Panc1 (cell line): ENCODE data around the gene SSNA1. TPM values are rescaled to one million over a fixed set of nuclear protein-coding genes. Genes with fewer than 3 reads are reported as not detected.

Experiments used
- ATAC-seq: fragments of 200-7000 bp; cut with Tn5 transposase; 2 replicates; pipeline ENCODE4 v1.9.1; 2020; ENCODE audit warnings: mild to moderate bottlenecking, moderate library complexity
- BruUV-seq: library from RNA; stranded (reverse); fragments of 400-500 nt; replicated peaks from 2 replicates; lab custom pipeline; 2021; lab: Mats Ljungman, UMichigan
- CTCF ChIA-PET: fragments of 300-600 bp; sonication (Branson Sonifier 250); formaldehyde crosslinking; loops from one replicate; lab custom pipeline; 2022; ENCODE audit warnings: antibody characterized with exemption; lab: Charles Lee
- POLR2A ChIA-PET: fragments of 300-600 bp; sonication (Branson Sonifier 250); formaldehyde crosslinking; loops from one replicate; lab custom pipeline; 2022; ENCODE audit warnings: antibody characterized with exemption; lab: Charles Lee
- DNase-seq: peaks from one replicate; pipeline ENCODE4 v3.0.0-alpha.2; 2010; ENCODE audit warnings: low read depth, low spot score
- H3K27ac ChIP-seq: 2 replicates; pipeline ENCODE4 v1.5.1; 2011; ENCODE audit warnings: mild to moderate bottlenecking, low read length, inconsistent platforms
- H3K27me3 ChIP-seq: fragments of 200-500 bp; sonication (Bioruptor generic); 2 replicates; pipeline ENCODE4 v1.6.0; 2014; ENCODE audit warnings: low read length, inconsistent platforms; ENCODE audit not compliant: control insufficient read depth, insufficient read depth
- H3K36me3 ChIP-seq: fragments of 200-500 bp; sonication (Bioruptor generic); 2 replicates; pipeline ENCODE4 v1.5.1; 2014; ENCODE audit warnings: inconsistent platforms, mild to moderate bottlenecking, low read length, moderate library complexity; ENCODE audit not compliant: control insufficient read depth, insufficient read depth
- H3K4me1 ChIP-seq: 2 replicates; pipeline ENCODE4 v1.5.1; 2011; ENCODE audit warnings: inconsistent platforms, mild to moderate bottlenecking, low read length, moderate library complexity; ENCODE audit not compliant: control insufficient read depth, insufficient read depth
- H3K4me3 ChIP-seq, 2 experiments: 2 replicates each; pipeline ENCODE4 v1.5.1; 2011 to 2012; ENCODE audit warnings: low read depth in 2 of 2, low read length in 2 of 2, mild to moderate bottlenecking in 2 of 2, inconsistent platforms in 1 of 2, moderate library complexity in 1 of 2
- H3K9me3 ChIP-seq: fragments of 200-500 bp; sonication (Bioruptor generic); 2 replicates; pipeline ENCODE4 v1.5.1; 2014; ENCODE audit warnings: low read depth, mild to moderate bottlenecking, inconsistent platforms, low read length, moderate library complexity; ENCODE audit not compliant: control insufficient read depth, insufficient read depth
- POLR2AphosphoS5 ChIP-seq: IDR thresholded peaks from 2 replicates; pipeline ENCODE4 v1.6.1; 2012; ENCODE audit warnings: mild to moderate bottlenecking, low read depth, low read length, moderate library complexity
- SIN3A ChIP-seq: IDR thresholded peaks from 2 replicates; pipeline ENCODE4 v1.6.1; 2012; ENCODE audit warnings: low read depth, mild to moderate bottlenecking, low read length, moderate library complexity, borderline replicate concordance; ENCODE audit not compliant: insufficient read depth
- TCF7L2 ChIP-seq: IDR thresholded peaks from 2 replicates; pipeline ENCODE4 v1.6.1; 2011; ENCODE audit warnings: mild to moderate bottlenecking, low read depth, low read length, inconsistent platforms
- in situ Hi-C: cut with HindIII; loops from 2 replicates; pipeline ENCODE4 v1.10.0; 2016; ENCODE audit warnings: low sequenced_read_pairs, low pct_unique_long_range_greater_than_20kb
- intact Hi-C: fragments of 100-400 bp; cut with micrococcal nuclease; formaldehyde crosslinking; loops from one replicate; pipeline ENCODE4 v1.10.0; 2022; ENCODE audit not compliant: unreplicated experiment
- total RNA-seq: library from RNA; stranded (reverse); gene quantifications from one replicate; pipeline ENCODE4 v1.2.1, GENCODE V29; 2021; ENCODE audit not compliant: unreplicated experiment
- TF ChIP-seq, protein P1 (sequence below): fragments of 450-650 bp; IDR thresholded peaks from 2 replicates; pipeline ENCODE4 v1.5.1; 2017; ENCODE audit warnings: mild to moderate bottlenecking
- TF ChIP-seq, protein P2 (sequence below), 2 experiments: IDR thresholded peaks; 2 replicates each; pipeline ENCODE4 v1.6.1; 2011 to 2012; ENCODE audit warnings: low read depth in 2 of 2, control low read depth in 1 of 2, low read length in 1 of 2, mild to moderate bottlenecking in 1 of 2, moderate library complexity in 1 of 2; ENCODE audit not compliant: insufficient read depth in 1 of 2

The SSNA1 gene
- total RNA-seq, 1 experiment from 2014 or later = 86.9 TPM

DNA sequence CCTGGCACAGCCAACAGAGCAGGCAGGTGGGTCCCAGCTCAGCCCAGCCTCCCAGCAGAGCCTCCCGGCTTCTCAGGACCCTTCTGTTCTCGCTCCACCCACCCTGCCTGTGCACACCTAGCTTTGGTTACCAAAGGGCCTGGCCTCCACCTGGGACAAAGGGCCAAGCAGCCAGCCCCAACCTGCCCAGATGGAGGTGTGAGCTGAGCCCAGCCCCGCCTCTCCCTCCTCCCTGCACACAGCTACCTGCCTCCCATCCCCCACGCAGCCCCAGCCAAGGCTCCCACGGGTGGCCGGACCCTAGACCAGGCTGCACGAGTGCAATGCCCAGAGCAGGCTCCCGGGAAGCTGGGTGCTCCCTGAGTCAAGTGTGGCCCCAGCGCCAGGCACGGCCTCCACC, 6.4 kb downstream of the SSNA1 start:
- no peak overlapping the region for H3K27ac ChIP-seq
- H3K4me1 ChIP-seq = peaks cover 41% of the 10 kb centered on the region
- DNase-seq = no peak
- BruUV-seq = no TSS peak
- intact Hi-C loops = no loop called here
- POLR2A ChIA-PET = no interaction called here
- H3K4me3 ChIP-seq = no peak overlapping the region
- CTCF ChIA-PET = no interaction called here
- no peaks in the 10 kb centered on the region for H3K9me3 ChIP-seq
- H3K36me3 ChIP-seq = no peaks in the 10 kb centered on the region
- no peak for ATAC-seq
- in situ Hi-C loops = no loop called here
- no peaks in the 10 kb centered on the region for H3K27me3 ChIP-seq
- TF ChIP-seq POLR2AphosphoS5 (no peak), TCF7L2 (no peak), SIN3A (no peak)
- TF ChIP-seq, protein P1, sequence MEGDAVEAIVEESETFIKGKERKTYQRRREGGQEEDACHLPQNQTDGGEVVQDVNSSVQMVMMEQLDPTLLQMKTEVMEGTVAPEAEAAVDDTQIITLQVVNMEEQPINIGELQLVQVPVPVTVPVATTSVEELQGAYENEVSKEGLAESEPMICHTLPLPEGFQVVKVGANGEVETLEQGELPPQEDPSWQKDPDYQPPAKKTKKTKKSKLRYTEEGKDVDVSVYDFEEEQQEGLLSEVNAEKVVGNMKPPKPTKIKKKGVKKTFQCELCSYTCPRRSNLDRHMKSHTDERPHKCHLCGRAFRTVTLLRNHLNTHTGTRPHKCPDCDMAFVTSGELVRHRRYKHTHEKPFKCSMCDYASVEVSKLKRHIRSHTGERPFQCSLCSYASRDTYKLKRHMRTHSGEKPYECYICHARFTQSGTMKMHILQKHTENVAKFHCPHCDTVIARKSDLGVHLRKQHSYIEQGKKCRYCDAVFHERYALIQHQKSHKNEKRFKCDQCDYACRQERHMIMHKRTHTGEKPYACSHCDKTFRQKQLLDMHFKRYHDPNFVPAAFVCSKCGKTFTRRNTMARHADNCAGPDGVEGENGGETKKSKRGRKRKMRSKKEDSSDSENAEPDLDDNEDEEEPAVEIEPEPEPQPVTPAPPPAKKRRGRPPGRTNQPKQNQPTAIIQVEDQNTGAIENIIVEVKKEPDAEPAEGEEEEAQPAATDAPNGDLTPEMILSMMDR = no peak
- TF ChIP-seq, protein P2, sequence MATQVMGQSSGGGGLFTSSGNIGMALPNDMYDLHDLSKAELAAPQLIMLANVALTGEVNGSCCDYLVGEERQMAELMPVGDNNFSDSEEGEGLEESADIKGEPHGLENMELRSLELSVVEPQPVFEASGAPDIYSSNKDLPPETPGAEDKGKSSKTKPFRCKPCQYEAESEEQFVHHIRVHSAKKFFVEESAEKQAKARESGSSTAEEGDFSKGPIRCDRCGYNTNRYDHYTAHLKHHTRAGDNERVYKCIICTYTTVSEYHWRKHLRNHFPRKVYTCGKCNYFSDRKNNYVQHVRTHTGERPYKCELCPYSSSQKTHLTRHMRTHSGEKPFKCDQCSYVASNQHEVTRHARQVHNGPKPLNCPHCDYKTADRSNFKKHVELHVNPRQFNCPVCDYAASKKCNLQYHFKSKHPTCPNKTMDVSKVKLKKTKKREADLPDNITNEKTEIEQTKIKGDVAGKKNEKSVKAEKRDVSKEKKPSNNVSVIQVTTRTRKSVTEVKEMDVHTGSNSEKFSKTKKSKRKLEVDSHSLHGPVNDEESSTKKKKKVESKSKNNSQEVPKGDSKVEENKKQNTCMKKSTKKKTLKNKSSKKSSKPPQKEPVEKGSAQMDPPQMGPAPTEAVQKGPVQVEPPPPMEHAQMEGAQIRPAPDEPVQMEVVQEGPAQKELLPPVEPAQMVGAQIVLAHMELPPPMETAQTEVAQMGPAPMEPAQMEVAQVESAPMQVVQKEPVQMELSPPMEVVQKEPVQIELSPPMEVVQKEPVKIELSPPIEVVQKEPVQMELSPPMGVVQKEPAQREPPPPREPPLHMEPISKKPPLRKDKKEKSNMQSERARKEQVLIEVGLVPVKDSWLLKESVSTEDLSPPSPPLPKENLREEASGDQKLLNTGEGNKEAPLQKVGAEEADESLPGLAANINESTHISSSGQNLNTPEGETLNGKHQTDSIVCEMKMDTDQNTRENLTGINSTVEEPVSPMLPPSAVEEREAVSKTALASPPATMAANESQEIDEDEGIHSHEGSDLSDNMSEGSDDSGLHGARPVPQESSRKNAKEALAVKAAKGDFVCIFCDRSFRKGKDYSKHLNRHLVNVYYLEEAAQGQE (IDR thresholded peaks at IDR 0.05; ENCODE audit: insufficient read depth in 1 of 2, low read depth in 2 of 2, low read length in 1 of 2) = no peak

DNA sequence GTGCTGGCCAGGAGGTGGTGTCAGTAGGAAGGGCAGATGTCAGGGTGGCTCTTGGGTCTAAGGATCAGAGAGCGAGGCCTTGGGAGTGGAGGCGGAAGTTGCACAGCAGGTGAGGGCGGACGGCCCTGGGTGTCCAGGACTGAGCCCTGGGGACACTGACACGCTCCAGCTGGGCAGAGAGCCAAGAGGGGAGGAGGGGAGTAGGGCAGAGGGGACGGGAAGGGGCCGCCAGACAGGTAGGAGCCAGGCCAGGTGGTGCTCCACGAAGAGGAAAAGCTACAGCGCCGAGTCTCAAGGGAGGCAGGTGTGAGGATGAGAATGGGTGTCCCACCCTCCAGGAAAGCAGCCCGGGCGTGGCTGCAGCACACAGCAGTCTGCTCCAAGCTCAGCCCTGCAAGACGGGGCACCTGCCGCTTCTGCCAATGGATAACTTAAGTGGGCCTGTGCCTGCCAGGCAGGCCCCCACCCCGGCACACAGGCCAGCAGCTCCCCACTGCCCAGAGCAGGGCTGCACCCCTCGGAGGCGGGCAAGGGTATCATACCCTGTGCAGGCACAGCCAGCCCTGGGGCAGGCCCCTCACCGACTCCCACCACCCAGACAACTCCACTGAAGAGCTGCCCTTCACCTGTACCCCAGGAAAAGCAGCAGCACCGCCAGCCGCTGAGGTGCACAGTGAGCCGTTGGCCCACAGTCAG, 7.2 kb downstream of the SSNA1 start:
- Histone ChIP-seq H3K27me3 (no peaks in the 10 kb centered on the region), H3K9me3 (no peaks in the 10 kb centered on the region), H3K4me3 (no peak overlapping the region), H3K36me3 (no peaks in the 10 kb centered on the region), H3K27ac (no peak overlapping the region), H3K4me1 (peaks cover 38% of the 10 kb centered on the region)
- CTCF ChIA-PET = no interaction called here
- ATAC-seq (no peak), DNase-seq (no peak)
- POLR2A ChIA-PET = no interaction called here
- no TSS peak for BruUV-seq
- TF ChIP-seq, protein P1 = no peak
- intact Hi-C loops (no loop called here), in situ Hi-C loops (no loop called here)
